Neural cell (in vitro differentiated cells): ENCODE measurements around the gene DYNLT5.

Source experiments
- MXI1 ChIP-seq: fragments of 450-650 bp; conservative IDR thresholded peaks from 2 replicates; pipeline ENCODE4 v1.6.1; 2014; ENCODE audit warnings: antibody characterized with exemption, mild to moderate bottlenecking; ENCODE audit not compliant: poor library complexity, severe bottlenecking
- POLR2AphosphoS5 ChIP-seq: IDR thresholded peaks from 2 replicates; pipeline ENCODE4 v1.6.1; 2012
- SMC3 ChIP-seq: fragments of 450-650 bp; conservative IDR thresholded peaks from 2 replicates; pipeline ENCODE4 v1.6.1; 2014; ENCODE audit warnings: antibody characterized with exemption, mild to moderate bottlenecking, moderate library complexity; ENCODE audit not compliant: poor library complexity

DNA sequence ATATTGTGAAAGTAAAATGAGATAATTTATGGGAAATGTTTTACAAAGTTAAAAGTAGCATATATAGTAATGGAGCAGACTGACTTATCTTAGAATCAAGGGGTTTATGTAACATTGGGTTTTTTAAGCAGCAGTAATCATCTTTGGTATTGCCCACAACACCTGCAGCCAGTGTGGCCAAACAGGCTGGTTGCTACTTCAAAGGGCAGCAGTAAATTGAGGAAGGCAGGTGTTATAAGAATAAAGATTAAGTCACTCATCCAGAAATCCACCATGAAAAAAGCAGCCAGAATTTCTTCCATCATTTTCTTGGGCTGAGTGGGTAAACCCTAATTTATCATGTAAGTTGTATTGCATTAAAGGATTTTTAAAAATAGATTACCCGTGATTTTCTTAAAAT lies 16.7 kb downstream of the DYNLT5 start:
- TF ChIP-seq POLR2AphosphoS5 (no peak), MXI1 (no peak), SMC3 (no peak)
